ENCODE data around the gene MED15. TPM values are rescaled to one million over a fixed set of nuclear protein-coding genes. Genes with fewer than 3 reads are reported as not detected.

The MED15 gene
- total and polyA plus RNA-seq, 2 donors from 2014 or later, result 31.7 to 102 TPM

- Histone ChIP-seq H3K27ac (ENCODE audit: low read depth in 2 of 2, low read length in 2 of 2) (no peak overlapping the region), H3K9me3 (ENCODE audit: control insufficient read depth in 2 of 3, insufficient read depth in 1 of 3, low read length in 3 of 3) (no peaks in the 10 kb centered on the region), H3K36me3 (ENCODE audit: control insufficient read depth in 2 of 3, insufficient read depth in 3 of 3, low read length in 3 of 3) (no peaks in the 10 kb centered on the region), H3K27me3 (ENCODE audit: control insufficient read depth, insufficient read depth, low read length) (no peaks in the 10 kb centered on the region), H3K4me1 (ENCODE audit: control insufficient read depth in 2 of 3, insufficient read depth in 2 of 3, low read depth in 1 of 3, low read length in 3 of 3) (no peaks in the 10 kb centered on the region), H3K4me3 (ENCODE audit: low read length in 3 of 3) (no peak overlapping the region), H3K9ac (ENCODE audit: low read length in 3 of 3) (no peak overlapping the region)
- no peak for TF ChIP-seq CTCF (IDR thresholded peaks at IDR 0.05; ENCODE audit: borderline replicate concordance, extremely low read depth, insufficient read depth)
- intact Hi-C loops (cut with DNase I), result no loop called here
- DNase-seq (peak in 1 of 5 donors; percentile 12), FAIRE-seq (no peak)
Observed at GRCh38 chr22:20628081-20628939, 120.9 kb downstream of the MED15 start.

GRCh38 chr22:20629401-20629800 is 122.0 kb downstream of the MED15 start:
- TF ChIP-seq CTCF (IDR thresholded peaks at IDR 0.05; ENCODE audit: borderline replicate concordance, extremely low read depth, insufficient read depth), result no peak
- no peak overlapping the region for H3K27ac ChIP-seq (ENCODE audit: low read depth in 2 of 2, low read length in 2 of 2)
- H3K36me3 ChIP-seq (ENCODE audit: control insufficient read depth in 2 of 3, insufficient read depth in 3 of 3, low read length in 3 of 3), result no peaks in the 10 kb centered on the region
- intact Hi-C loops (cut with DNase I), result no loop called here
- no peaks in the 10 kb centered on the region for H3K9me3 ChIP-seq (ENCODE audit: control insufficient read depth in 2 of 3, insufficient read depth in 1 of 3, low read length in 3 of 3)
- H3K9ac ChIP-seq (ENCODE audit: low read length in 3 of 3), result no peak overlapping the region
- FAIRE-seq, result no peak
- H3K4me1 ChIP-seq (ENCODE audit: control insufficient read depth in 2 of 3, insufficient read depth in 2 of 3, low read depth in 1 of 3, low read length in 3 of 3), result no peaks in the 10 kb centered on the region
- H3K27me3 ChIP-seq (ENCODE audit: control insufficient read depth, insufficient read depth, low read length), result no peaks in the 10 kb centered on the region
- DNase-seq, result peak in 1 of 5 donors; percentile 26
- no peak overlapping the region for H3K4me3 ChIP-seq (ENCODE audit: low read length in 3 of 3)

- intact Hi-C loops (cut with DNase I), result no loop called here
- H3K4me1 ChIP-seq (ENCODE audit: control insufficient read depth in 2 of 3, insufficient read depth in 2 of 3, low read depth in 1 of 3, low read length in 3 of 3), result no peaks in the 10 kb centered on the region
- H3K4me3 ChIP-seq (ENCODE audit: low read length in 3 of 3), result no peak overlapping the region
- TF ChIP-seq CTCF (IDR thresholded peaks at IDR 0.05; ENCODE audit: borderline replicate concordance, extremely low read depth, insufficient read depth), result no peak
- no peaks in the 10 kb centered on the region for H3K9me3 ChIP-seq (ENCODE audit: control insufficient read depth in 2 of 3, insufficient read depth in 1 of 3, low read length in 3 of 3)
- H3K27me3 ChIP-seq (ENCODE audit: control insufficient read depth, insufficient read depth, low read length), result no peaks in the 10 kb centered on the region
- no peak overlapping the region for H3K27ac ChIP-seq (ENCODE audit: low read depth in 2 of 2, low read length in 2 of 2)
- DNase-seq (peak in 1 of 5 donors; percentile 34), FAIRE-seq (no peak)
- no peaks in the 10 kb centered on the region for H3K36me3 ChIP-seq (ENCODE audit: control insufficient read depth in 2 of 3, insufficient read depth in 3 of 3, low read length in 3 of 3)
- no peak overlapping the region for H3K9ac ChIP-seq (ENCODE audit: low read length in 3 of 3)
Observed at GRCh38 chr22:20630873-20631617, 123.6 kb downstream of the MED15 start.

Data from kidney (tissue), 14 donors.